ENCODE data around the gene HS3ST3B1.

Gene HS3ST3B1

DNA sequence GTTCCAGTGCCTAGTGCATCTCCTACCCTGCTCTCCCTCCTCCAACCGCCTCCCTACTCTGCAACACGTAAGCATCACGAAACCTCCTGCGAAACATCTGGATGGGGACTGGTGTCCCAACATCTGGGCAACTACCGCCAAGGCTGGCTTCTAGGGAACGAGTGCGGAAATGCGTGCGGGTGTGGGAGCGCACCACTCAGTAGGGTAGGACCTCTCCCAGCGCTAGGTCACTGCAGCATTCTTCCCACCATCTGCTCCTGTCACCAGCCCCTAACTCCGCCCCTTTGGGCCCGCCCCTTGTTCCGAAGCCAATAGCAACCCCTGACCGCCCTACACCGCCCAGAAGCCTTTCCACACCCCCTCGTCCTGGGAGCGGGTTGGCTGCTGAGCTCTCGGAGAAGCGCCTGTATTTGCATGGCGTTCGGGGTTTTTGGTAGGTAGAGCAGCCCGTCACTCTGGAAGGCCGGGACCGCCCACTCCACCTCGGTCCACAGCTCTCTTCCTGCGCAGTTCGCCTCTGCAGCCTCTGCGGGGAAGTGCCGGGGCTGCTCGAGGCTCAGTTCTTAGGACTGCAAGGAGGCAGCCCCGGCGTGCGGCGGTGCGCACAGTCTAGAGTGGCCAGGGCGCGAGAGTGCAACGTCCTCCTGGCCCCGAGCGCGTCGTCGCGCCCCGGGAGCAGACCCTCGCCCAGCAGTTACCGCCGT, at the start of gene HS3ST3B1:
Gene HS3ST3B1 (plus strand): TSS at position 507 of the 704 bp plus-strand sequence. CDS start 438 bp downstream, outside the sequence.
- H3K4me3 ChIP-seq (ENCODE audit: low read depth, low read length), result peak within 1 kb of the TSS; percentile 77
- TF ChIP-seq, protein P1, sequence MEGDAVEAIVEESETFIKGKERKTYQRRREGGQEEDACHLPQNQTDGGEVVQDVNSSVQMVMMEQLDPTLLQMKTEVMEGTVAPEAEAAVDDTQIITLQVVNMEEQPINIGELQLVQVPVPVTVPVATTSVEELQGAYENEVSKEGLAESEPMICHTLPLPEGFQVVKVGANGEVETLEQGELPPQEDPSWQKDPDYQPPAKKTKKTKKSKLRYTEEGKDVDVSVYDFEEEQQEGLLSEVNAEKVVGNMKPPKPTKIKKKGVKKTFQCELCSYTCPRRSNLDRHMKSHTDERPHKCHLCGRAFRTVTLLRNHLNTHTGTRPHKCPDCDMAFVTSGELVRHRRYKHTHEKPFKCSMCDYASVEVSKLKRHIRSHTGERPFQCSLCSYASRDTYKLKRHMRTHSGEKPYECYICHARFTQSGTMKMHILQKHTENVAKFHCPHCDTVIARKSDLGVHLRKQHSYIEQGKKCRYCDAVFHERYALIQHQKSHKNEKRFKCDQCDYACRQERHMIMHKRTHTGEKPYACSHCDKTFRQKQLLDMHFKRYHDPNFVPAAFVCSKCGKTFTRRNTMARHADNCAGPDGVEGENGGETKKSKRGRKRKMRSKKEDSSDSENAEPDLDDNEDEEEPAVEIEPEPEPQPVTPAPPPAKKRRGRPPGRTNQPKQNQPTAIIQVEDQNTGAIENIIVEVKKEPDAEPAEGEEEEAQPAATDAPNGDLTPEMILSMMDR (conservative IDR thresholded peaks at IDR 0.05; ENCODE audit: low read depth, low read length), result no peak
- peak; percentile 100 for DNase-seq (ENCODE audit: low read depth)

DNA sequence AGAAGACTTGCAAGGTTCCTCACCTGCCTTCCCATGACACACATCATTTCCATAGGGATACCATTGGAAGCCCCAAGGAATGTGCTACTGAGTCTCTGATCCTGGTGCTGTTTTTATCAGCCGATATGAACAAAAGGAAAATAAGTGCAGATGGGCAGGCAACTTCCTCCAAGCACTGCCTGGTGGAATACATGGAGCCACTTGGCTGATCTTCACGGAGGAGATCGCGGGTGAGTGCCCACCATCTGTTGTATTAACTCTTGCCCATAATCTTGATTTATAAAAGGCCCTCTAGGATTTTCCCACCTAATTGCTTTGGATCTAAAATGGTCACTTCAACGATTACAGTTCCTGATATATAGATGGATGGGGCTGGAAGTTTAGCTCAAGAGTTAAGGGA, 39.5 kb upstream of the HS3ST3B1 start:
- no peak overlapping the region for H3K4me3 ChIP-seq (ENCODE audit: low read depth, low read length)
- TF ChIP-seq, protein P1 (conservative IDR thresholded peaks at IDR 0.05; ENCODE audit: low read depth, low read length), result no peak
- no peak for DNase-seq (ENCODE audit: low read depth)

DNA sequence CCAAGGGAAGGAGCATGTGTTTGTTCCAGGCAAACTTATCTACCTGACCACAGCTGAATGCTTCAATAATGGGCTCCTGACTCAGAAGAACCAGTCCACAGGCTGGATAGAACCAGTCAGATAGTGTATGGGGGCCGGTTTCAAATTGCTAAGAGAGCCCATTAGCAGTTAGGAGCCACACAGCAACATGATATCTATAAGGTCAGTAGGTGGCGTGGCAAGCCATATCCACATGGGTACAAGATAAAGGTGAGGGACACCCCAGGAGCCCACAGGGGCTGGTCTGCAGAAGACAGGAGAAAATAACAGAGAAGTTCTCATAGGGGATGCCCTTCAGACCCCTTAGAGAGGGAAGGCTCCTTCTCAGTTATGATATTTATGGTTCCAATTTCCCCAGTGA, 32.6 kb upstream of the HS3ST3B1 start:
- no peak for DNase-seq (ENCODE audit: low read depth)
- TF ChIP-seq, protein P1 (conservative IDR thresholded peaks at IDR 0.05; ENCODE audit: low read depth, low read length), result no peak
- H3K4me3 ChIP-seq (ENCODE audit: low read depth, low read length), result no peak overlapping the region

DNA sequence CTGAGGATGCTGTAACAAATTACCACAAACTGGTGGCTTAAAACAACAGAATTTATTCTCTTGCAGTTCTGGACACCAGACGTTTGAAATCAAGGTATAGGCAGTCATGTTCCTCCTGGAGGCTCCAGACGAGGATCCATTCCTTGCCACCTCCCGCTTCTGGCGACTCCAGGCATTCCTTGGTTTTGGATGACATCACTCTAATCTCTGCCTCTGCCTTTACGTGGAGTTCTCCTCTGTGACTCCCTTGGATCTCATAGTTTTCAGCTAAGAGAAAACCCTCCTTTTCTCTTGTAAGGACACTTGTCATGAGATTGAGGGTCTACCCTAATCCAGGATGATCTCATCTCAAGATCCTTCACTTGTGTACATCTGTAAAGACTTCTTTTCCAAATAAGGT, 31.4 kb upstream of the HS3ST3B1 start:
- TF ChIP-seq, protein P1 (conservative IDR thresholded peaks at IDR 0.05; ENCODE audit: low read depth, low read length), result no peak

DNA sequence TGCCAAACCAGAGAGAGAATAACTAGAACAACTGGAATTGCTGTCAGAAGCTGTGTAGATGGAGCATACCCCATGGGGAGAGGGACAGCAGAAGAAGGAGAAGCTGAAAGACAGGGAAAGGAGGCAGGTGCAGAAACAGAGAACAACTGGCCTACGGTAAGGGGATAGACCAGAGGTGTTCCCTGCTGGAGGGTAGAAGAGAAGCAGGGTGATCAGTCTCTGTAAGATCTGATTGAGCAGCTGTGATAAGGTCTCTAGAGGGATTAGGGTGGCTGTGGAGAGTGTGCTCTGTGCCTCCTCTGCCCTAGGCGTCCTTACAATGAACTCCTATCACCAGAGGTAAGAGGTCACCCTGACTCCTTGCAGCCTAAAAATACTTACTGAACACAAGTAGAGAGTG, 30.4 kb upstream of the HS3ST3B1 start:
- H3K4me3 ChIP-seq (ENCODE audit: low read depth, low read length), result no peak overlapping the region
- TF ChIP-seq, protein P1 (conservative IDR thresholded peaks at IDR 0.05; ENCODE audit: low read depth, low read length), result no peak
- DNase-seq (ENCODE audit: low read depth), result no peak

More for the DNA sequence above, 31.4 kb upstream of the HS3ST3B1 start:
- H3K4me3 ChIP-seq (ENCODE audit: low read depth, low read length), result no peak overlapping the region
- DNase-seq (ENCODE audit: low read depth), result no peak

DNA sequence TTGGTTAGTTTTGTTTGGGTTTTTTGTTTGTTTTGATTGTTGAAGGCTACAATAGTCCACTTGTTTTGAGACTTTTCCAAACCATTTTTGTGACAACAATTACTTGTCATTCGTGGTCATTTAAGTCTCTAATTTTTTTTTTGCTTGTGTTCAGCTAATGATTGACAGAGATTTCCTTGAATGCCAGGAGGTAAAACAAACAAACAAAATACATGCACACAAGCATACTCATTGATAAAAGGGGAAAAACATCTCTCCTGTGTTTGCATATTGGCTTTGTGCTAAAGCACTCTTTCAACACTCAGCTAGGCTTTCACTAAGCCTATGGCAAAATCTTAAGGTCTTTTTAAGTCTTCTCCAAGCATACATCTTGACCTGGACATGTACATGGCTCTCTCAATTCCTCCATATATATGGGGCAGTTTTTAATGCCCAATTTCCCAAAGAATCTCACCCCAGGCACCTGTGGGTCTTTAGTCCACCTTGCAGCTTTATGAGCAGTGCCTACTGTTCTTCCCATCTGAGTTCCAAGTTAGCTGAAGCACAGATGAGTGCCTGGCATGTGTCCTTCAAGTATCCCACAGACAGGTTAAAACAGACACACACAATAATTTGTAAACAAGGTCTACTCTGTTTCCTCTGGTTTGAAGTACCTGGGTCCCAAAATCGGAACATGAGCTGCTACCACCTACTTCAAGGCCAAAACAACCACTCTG, 24.2 kb upstream of the HS3ST3B1 start:
- no peak overlapping the region for H3K4me3 ChIP-seq (ENCODE audit: low read depth, low read length)
- no peak for DNase-seq (ENCODE audit: low read depth)

More for the DNA sequence above, 24.2 kb upstream of the HS3ST3B1 start:
- TF ChIP-seq, protein P1 (conservative IDR thresholded peaks at IDR 0.05; ENCODE audit: low read depth, low read length), result no peak
